ENCODE results near the gene PMPCA. TPM values are rescaled to one million over a fixed set of nuclear protein-coding genes. Genes with fewer than 3 reads are reported as not detected.
A peak's percentile ranks its signal among the peaks of the same experiment; 100 is the strongest.

Gene PMPCA
- total RNA-seq, 1 experiment from 2014 or later = 103 TPM

DNA sequence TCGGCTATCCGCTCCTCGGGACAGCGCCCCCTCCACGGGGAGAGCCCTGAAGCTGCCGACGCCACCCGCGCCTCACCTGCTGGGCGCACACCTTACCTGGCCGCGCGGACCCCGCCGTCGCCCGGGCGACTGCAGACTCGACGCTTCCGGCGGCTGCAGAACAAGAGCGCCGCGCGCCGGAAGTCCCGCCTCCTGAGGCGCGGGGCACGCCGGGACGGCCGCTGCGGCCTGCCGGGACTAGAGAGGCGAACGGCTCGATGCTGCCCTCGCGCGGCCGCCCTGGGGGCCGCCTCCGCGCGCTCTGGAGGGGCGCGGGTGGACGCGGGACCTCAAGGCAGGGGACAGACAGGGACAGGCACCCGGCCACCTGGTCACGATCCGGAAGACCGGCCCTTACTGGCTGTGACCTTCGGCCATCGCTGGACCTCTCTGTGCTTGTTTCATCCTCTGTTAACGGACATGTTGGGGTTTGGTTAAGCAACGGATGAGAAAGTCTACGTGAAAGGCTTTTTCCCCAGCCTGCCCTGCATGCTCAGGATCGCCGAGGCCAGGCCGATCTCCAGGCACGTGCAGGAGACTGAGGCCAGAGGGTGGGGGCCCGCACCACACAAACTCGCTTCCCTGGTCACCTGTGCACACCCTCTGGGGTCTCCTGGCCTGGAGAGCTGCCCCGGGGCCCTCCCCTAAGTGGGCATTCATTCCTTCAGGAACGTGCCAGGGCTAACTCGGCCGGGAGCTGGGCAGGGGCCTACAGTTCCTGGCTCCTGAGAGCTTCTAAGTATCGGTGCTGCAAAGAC, 10.2 kb upstream of the PMPCA start, which contains the start of gene SNAPC4 (continued):
- peak; percentile 44; the same call in 1 of the 2 replicates for TF ChIP-seq NFATC4 (CRISPR knock-in tag; IDR thresholded peaks at IDR 0.05)
- TF ChIP-seq, protein P1, sequence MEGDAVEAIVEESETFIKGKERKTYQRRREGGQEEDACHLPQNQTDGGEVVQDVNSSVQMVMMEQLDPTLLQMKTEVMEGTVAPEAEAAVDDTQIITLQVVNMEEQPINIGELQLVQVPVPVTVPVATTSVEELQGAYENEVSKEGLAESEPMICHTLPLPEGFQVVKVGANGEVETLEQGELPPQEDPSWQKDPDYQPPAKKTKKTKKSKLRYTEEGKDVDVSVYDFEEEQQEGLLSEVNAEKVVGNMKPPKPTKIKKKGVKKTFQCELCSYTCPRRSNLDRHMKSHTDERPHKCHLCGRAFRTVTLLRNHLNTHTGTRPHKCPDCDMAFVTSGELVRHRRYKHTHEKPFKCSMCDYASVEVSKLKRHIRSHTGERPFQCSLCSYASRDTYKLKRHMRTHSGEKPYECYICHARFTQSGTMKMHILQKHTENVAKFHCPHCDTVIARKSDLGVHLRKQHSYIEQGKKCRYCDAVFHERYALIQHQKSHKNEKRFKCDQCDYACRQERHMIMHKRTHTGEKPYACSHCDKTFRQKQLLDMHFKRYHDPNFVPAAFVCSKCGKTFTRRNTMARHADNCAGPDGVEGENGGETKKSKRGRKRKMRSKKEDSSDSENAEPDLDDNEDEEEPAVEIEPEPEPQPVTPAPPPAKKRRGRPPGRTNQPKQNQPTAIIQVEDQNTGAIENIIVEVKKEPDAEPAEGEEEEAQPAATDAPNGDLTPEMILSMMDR (IDR thresholded peaks at IDR 0.05) = peak; percentile 57; the same call in 1 of the 2 replicates
- TF ChIP-seq, protein P2, sequence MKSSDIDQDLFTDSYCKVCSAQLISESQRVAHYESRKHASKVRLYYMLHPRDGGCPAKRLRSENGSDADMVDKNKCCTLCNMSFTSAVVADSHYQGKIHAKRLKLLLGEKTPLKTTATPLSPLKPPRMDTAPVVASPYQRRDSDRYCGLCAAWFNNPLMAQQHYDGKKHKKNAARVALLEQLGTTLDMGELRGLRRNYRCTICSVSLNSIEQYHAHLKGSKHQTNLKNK (CRISPR knock-in tag; IDR thresholded peaks at IDR 0.05) = no peak
- TF ChIP-seq TEAD4 (CRISPR knock-in tag; IDR thresholded peaks at IDR 0.05) = no peak
- TF ChIP-seq, protein P3, sequence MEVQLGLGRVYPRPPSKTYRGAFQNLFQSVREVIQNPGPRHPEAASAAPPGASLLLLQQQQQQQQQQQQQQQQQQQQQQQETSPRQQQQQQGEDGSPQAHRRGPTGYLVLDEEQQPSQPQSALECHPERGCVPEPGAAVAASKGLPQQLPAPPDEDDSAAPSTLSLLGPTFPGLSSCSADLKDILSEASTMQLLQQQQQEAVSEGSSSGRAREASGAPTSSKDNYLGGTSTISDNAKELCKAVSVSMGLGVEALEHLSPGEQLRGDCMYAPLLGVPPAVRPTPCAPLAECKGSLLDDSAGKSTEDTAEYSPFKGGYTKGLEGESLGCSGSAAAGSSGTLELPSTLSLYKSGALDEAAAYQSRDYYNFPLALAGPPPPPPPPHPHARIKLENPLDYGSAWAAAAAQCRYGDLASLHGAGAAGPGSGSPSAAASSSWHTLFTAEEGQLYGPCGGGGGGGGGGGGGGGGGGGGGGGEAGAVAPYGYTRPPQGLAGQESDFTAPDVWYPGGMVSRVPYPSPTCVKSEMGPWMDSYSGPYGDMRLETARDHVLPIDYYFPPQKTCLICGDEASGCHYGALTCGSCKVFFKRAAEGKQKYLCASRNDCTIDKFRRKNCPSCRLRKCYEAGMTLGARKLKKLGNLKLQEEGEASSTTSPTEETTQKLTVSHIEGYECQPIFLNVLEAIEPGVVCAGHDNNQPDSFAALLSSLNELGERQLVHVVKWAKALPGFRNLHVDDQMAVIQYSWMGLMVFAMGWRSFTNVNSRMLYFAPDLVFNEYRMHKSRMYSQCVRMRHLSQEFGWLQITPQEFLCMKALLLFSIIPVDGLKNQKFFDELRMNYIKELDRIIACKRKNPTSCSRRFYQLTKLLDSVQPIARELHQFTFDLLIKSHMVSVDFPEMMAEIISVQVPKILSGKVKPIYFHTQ (CRISPR knock-in tag; IDR thresholded peaks at IDR 0.05) = peak; percentile 50; the same call in 1 of the 2 replicates
- no peak for TF ChIP-seq SMAD4 (CRISPR knock-in tag; IDR thresholded peaks at IDR 0.05)
- TF ChIP-seq, protein P4, sequence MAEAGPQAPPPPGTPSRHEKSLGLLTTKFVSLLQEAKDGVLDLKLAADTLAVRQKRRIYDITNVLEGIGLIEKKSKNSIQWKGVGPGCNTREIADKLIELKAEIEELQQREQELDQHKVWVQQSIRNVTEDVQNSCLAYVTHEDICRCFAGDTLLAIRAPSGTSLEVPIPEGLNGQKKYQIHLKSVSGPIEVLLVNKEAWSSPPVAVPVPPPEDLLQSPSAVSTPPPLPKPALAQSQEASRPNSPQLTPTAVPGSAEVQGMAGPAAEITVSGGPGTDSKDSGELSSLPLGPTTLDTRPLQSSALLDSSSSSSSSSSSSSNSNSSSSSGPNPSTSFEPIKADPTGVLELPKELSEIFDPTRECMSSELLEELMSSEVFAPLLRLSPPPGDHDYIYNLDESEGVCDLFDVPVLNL (CRISPR knock-in tag; IDR thresholded peaks at IDR 0.05; ENCODE audit: borderline replicate concordance, low read depth) = no peak
- TF ChIP-seq, protein P5, sequence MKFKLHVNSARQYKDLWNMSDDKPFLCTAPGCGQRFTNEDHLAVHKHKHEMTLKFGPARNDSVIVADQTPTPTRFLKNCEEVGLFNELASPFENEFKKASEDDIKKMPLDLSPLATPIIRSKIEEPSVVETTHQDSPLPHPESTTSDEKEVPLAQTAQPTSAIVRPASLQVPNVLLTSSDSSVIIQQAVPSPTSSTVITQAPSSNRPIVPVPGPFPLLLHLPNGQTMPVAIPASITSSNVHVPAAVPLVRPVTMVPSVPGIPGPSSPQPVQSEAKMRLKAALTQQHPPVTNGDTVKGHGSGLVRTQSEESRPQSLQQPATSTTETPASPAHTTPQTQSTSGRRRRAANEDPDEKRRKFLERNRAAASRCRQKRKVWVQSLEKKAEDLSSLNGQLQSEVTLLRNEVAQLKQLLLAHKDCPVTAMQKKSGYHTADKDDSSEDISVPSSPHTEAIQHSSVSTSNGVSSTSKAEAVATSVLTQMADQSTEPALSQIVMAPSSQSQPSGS (CRISPR knock-in tag; IDR thresholded peaks at IDR 0.05; ENCODE audit: borderline replicate concordance, low read depth) = no peak
- TF ChIP-seq, protein P6, sequence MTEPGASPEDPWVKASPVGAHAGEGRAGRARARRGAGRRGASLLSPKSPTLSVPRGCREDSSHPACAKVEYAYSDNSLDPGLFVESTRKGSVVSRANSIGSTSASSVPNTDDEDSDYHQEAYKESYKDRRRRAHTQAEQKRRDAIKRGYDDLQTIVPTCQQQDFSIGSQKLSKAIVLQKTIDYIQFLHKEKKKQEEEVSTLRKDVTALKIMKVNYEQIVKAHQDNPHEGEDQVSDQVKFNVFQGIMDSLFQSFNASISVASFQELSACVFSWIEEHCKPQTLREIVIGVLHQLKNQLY (CRISPR knock-in tag; IDR thresholded peaks at IDR 0.05) = no peak
- TF ChIP-seq ZNF416 (CRISPR knock-in tag; IDR thresholded peaks at IDR 0.05) = 0 out of 2 replicates have a peak, but pooled peaks have one; percentile 22
- no peak for TF ChIP-seq GTF2I (CRISPR knock-in tag; conservative IDR thresholded peaks at IDR 0.05)
- TF ChIP-seq ATF1 (CRISPR knock-in tag; IDR thresholded peaks at IDR 0.05) = no peak
- TF ChIP-seq, protein P7, sequence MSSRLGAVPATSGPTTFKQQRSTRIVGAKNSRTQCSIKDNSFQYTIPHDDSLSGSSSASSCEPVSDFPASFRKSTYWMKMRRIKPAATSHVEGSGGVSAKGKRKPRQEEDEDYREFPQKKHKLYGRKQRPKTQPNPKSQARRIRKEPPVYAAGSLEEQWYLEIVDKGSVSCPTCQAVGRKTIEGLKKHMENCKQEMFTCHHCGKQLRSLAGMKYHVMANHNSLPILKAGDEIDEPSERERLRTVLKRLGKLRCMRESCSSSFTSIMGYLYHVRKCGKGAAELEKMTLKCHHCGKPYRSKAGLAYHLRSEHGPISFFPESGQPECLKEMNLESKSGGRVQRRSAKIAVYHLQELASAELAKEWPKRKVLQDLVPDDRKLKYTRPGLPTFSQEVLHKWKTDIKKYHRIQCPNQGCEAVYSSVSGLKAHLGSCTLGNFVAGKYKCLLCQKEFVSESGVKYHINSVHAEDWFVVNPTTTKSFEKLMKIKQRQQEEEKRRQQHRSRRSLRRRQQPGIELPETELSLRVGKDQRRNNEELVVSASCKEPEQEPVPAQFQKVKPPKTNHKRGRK (CRISPR knock-in tag; IDR thresholded peaks at IDR 0.05; ENCODE audit: borderline replicate concordance) = no peak
- TF ChIP-seq NR2C2 (CRISPR knock-in tag; IDR thresholded peaks at IDR 0.05) = no peak
- TF ChIP-seq, protein P8, sequence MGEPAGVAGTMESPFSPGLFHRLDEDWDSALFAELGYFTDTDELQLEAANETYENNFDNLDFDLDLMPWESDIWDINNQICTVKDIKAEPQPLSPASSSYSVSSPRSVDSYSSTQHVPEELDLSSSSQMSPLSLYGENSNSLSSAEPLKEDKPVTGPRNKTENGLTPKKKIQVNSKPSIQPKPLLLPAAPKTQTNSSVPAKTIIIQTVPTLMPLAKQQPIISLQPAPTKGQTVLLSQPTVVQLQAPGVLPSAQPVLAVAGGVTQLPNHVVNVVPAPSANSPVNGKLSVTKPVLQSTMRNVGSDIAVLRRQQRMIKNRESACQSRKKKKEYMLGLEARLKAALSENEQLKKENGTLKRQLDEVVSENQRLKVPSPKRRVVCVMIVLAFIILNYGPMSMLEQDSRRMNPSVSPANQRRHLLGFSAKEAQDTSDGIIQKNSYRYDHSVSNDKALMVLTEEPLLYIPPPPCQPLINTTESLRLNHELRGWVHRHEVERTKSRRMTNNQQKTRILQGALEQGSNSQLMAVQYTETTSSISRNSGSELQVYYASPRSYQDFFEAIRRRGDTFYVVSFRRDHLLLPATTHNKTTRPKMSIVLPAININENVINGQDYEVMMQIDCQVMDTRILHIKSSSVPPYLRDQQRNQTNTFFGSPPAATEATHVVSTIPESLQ (CRISPR knock-in tag; IDR thresholded peaks at IDR 0.05) = no peak
- no peak for TF ChIP-seq KAT7 (CRISPR knock-in tag; IDR thresholded peaks at IDR 0.05; ENCODE audit: borderline replicate concordance)
- no peak for TF ChIP-seq IRF2 (CRISPR knock-in tag; IDR thresholded peaks at IDR 0.05; ENCODE audit: borderline replicate concordance, low read depth)
- no peak for TF ChIP-seq RORB (CRISPR knock-in tag; IDR thresholded peaks at IDR 0.05)
- 0 out of 2 replicates have a peak, but pooled peaks have one; percentile 40 for TF ChIP-seq PRRX2 (CRISPR knock-in tag; IDR thresholded peaks at IDR 0.05)
- TF ChIP-seq, protein P9, sequence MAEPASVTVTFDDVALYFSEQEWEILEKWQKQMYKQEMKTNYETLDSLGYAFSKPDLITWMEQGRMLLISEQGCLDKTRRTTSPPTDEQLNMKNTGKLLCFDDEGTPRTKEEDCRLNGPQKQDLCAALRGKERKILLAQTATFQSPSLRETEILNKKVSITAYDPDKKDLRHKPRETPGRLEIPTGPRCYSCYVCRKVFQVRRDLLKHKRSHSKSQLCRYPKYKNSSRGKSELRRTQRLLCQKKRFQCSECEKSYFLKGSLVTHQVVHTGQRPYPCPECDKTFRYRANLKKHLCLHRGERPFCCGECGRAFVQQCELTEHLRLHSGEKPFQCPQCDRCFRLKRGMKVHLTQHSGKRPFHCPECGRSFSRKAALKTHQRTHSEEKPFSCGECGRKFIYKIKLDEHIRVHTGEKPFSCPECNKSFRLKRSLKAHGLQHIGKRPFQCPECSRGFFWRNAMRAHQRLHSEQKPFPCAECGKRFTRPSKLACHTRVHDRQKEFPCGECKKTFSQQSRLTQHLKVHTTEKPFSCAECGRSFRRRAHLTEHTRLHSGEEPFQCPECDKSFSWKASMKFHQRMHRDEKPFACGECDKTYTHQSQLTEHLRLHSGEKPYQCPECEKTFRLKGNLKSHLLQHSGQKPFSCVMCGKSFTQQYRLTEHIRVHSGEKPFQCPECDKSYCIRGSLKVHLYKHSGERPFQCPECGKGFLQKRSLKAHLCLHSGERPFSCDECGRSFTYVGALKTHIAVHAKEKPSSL (CRISPR knock-in tag; conservative IDR thresholded peaks at IDR 0.05) = no peak
- peak; percentile 15; the same call in 1 of the 2 replicates for TF ChIP-seq ZNF671 (CRISPR knock-in tag; IDR thresholded peaks at IDR 0.05)
- no peak for TF ChIP-seq NR3C1 (CRISPR knock-in tag; conservative IDR thresholded peaks at IDR 0.05; ENCODE audit: low read depth)
- TF ChIP-seq, protein P10, sequence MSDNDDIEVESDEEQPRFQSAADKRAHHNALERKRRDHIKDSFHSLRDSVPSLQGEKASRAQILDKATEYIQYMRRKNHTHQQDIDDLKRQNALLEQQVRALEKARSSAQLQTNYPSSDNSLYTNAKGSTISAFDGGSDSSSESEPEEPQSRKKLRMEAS (CRISPR knock-in tag; IDR thresholded peaks at IDR 0.05) = no peak; the same call in none of the 2 replicates
- no peak for TF ChIP-seq ZNF263 (CRISPR knock-in tag; IDR thresholded peaks at IDR 0.05; ENCODE audit: low read depth)
